OCI-LY3 (cell line): ENCODE results near the gene DGAT2L6.

Experiments used
- EZH2phosphoT487 ChIP-seq: fragments of 200-600 bp; shearing (Covaris generic); IDR thresholded peaks from 2 replicates; pipeline ENCODE4 v1.6.1; 2018; ENCODE audit warnings: antibody characterized with exemption, mixed run types, low read depth
- TF ChIP-seq, protein P1 (sequence below): fragments of 200-600, 300-600 bp; sonication (generic); IDR thresholded peaks from 2 replicates; pipeline ENCODE4 v1.5.1; 2014; ENCODE audit warnings: antibody characterized with exemption, low read length, low read depth

DNA sequence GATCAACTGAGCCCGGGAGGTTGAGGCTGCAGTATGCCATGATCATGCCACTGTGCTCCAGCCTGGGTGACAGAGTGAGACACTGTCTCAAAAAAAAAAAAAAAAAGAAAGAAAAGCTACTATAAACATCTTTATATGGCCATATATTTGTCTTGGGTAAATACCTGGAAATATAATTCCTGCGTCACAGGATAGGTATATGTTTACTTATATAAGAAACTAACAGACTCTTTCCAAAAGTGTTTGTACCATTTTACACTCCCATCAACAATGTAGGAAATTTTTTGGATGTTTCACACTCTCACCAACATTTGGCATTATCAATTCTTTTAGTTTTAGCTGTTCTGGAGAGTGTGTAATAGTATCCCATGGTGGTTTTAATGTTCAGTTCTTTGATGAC lies 70.0 kb downstream of the DGAT2L6 start:
- TF ChIP-seq, protein P1, sequence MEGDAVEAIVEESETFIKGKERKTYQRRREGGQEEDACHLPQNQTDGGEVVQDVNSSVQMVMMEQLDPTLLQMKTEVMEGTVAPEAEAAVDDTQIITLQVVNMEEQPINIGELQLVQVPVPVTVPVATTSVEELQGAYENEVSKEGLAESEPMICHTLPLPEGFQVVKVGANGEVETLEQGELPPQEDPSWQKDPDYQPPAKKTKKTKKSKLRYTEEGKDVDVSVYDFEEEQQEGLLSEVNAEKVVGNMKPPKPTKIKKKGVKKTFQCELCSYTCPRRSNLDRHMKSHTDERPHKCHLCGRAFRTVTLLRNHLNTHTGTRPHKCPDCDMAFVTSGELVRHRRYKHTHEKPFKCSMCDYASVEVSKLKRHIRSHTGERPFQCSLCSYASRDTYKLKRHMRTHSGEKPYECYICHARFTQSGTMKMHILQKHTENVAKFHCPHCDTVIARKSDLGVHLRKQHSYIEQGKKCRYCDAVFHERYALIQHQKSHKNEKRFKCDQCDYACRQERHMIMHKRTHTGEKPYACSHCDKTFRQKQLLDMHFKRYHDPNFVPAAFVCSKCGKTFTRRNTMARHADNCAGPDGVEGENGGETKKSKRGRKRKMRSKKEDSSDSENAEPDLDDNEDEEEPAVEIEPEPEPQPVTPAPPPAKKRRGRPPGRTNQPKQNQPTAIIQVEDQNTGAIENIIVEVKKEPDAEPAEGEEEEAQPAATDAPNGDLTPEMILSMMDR, result no peak
- TF ChIP-seq EZH2phosphoT487, result no peak
